OCI-LY7 (cell line): ENCODE data around the gene CLSTN3.

Source experiments
- CTCF ChIP-seq: fragments of 200-600 bp; sonication (generic); conservative IDR thresholded peaks from 2 replicates; pipeline ENCODE4 v1.5.1; 2014; ENCODE audit warnings: mild to moderate bottlenecking, antibody characterized with exemption, low read length, moderate library complexity, mixed read lengths
- EZH2phosphoT487 ChIP-seq: fragments of 200-600 bp; sonication (generic); IDR thresholded peaks from 2 replicates; pipeline ENCODE4 v1.6.1; 2018; ENCODE audit warnings: low read depth, borderline replicate concordance, mild to moderate bottlenecking, mixed run types, antibody characterized with exemption, low read length, moderate library complexity, mixed read lengths

DNA sequence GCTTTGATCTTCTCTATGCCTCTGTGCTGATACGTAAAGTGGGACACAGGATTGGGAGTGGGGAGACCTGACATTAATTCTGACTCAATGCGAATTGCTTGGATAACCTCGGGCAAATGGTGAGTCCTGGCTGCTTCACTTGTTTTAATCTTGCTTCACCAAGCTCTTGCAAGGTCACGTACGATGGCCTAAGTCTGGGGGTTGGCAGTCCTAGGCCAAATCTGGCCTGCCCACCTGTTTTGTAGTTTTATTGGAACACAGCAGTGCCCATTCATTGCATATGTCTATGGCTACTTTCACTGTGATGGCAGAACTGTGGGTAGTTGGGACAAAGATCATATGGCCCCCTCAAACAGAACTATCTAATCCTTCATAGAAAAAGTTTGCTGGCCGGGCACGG is 13.4 kb downstream of the CLSTN3 start:
- no peak for TF ChIP-seq EZH2phosphoT487
- no peak for TF ChIP-seq CTCF
